ENCODE measurements around the gene DACH1.

DNA sequence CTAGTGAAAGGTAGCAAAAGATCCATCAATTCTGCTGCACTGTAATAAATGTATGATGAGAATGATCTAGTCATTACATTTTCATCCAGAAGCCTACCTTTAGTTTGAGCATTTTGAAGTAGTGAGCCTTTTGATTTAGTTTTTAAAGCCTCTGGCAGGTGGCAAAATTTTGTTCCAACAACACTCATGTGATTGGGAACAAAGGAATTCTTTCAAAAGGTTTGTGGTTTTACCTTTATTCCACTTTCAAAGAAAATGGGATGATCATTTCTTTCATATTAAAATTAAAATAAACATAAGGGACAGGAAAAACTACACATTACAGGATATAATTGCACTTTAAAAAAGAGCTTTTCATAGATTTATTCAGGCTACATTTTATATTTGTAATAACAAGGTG is 260.2 kb downstream of the DACH1 start:
- TF ChIP-seq KDM5B (CRISPR knock-in tag; IDR thresholded peaks at IDR 0.05; ENCODE audit: borderline replicate concordance) (no peak), RFXAP (CRISPR knock-in tag; IDR thresholded peaks at IDR 0.05; ENCODE audit: borderline replicate concordance) (no peak), SPEN (CRISPR knock-in tag; IDR thresholded peaks at IDR 0.05; ENCODE audit: low read depth) (no peak), ZNF891 (CRISPR knock-in tag; IDR thresholded peaks at IDR 0.05) (no peak)

Data from HepG2 (cell line).